Measurements from ENCODE around the gene NGFR. TPM values are rescaled to one million over a fixed set of nuclear protein-coding genes. Genes with fewer than 3 reads are reported as not detected.

NGFR gene
- total and polyA plus RNA-seq, 2 experiments from 2014 or later: 16.5 to 27.0 TPM

GRCh38 chr17:49506282-49506681 lies 11.2 kb downstream of the NGFR start:
- no peaks in the 10 kb centered on the region for H3K9me3 ChIP-seq (ENCODE audit: low read depth)
- no peak for TF ChIP-seq CTCF (IDR thresholded peaks at IDR 0.05; ENCODE audit: low read depth, low read length)
- no peaks in the 10 kb centered on the region for H3K27me3 ChIP-seq
- no peak overlapping the region for H3K4me3 ChIP-seq
- H3K27ac ChIP-seq: no peak overlapping the region
- DNase-seq (ENCODE audit: low read depth in 1 of 2, low spot score in 1 of 2): no peak
- H3K36me3 ChIP-seq: no peaks in the 10 kb centered on the region
- H3K4me1 ChIP-seq (ENCODE audit: low read depth): peaks cover 12% of the 10 kb centered on the region

GRCh38 chr17:49508061-49508865 lies 13.2 kb downstream of the NGFR start:
- no peaks in the 10 kb centered on the region for H3K4me1 ChIP-seq (ENCODE audit: low read depth)
- H3K27me3 ChIP-seq: no peaks in the 10 kb centered on the region
- no peaks in the 10 kb centered on the region for H3K9me3 ChIP-seq (ENCODE audit: low read depth)
- DNase-seq (ENCODE audit: low read depth in 1 of 2, low spot score in 1 of 2): peak in 1 of 2 donors; percentile 57
- TF ChIP-seq CTCF (IDR thresholded peaks at IDR 0.05; ENCODE audit: low read depth, low read length): no peak
- H3K36me3 ChIP-seq: no peaks in the 10 kb centered on the region
- H3K4me3 ChIP-seq: no peak overlapping the region
- no peak overlapping the region for H3K27ac ChIP-seq

- no peak overlapping the region for H3K4me3 ChIP-seq
- no peaks in the 10 kb centered on the region for H3K36me3 ChIP-seq
- no peaks in the 10 kb centered on the region for H3K4me1 ChIP-seq (ENCODE audit: low read depth)
- TF ChIP-seq CTCF (IDR thresholded peaks at IDR 0.05; ENCODE audit: low read depth, low read length): no peak
- H3K27ac ChIP-seq: no peak overlapping the region
- no peak for DNase-seq (ENCODE audit: low read depth in 1 of 2, low spot score in 1 of 2)
- H3K9me3 ChIP-seq (ENCODE audit: low read depth): no peaks in the 10 kb centered on the region
- H3K27me3 ChIP-seq: no peaks in the 10 kb centered on the region
Measured at GRCh38 chr17:49508866-49509587, 13.9 kb downstream of the NGFR start.

GRCh38 chr17:49509588-49509917 lies 14.5 kb downstream of the NGFR start:
- no peak overlapping the region for H3K4me3 ChIP-seq
- peaks cover 3% of the 10 kb centered on the region for H3K4me1 ChIP-seq (ENCODE audit: low read depth)
- H3K36me3 ChIP-seq: no peaks in the 10 kb centered on the region
- no peaks in the 10 kb centered on the region for H3K27me3 ChIP-seq
- no peak overlapping the region for H3K27ac ChIP-seq
- no peak for TF ChIP-seq CTCF (IDR thresholded peaks at IDR 0.05; ENCODE audit: low read depth, low read length)
- no peak for DNase-seq (ENCODE audit: low read depth in 1 of 2, low spot score in 1 of 2)
- no peaks in the 10 kb centered on the region for H3K9me3 ChIP-seq (ENCODE audit: low read depth)

- Histone ChIP-seq H3K27ac (no peak overlapping the region), H3K4me3 (no peak overlapping the region), H3K36me3 (no peaks in the 10 kb centered on the region), H3K4me1 (ENCODE audit: low read depth) (peaks cover 8% of the 10 kb centered on the region), H3K27me3 (no peaks in the 10 kb centered on the region), H3K9me3 (ENCODE audit: low read depth) (no peaks in the 10 kb centered on the region)
- DNase-seq (ENCODE audit: low read depth in 1 of 2, low spot score in 1 of 2): no peak
- no peak for TF ChIP-seq CTCF (IDR thresholded peaks at IDR 0.05; ENCODE audit: low read depth, low read length)
Measured at GRCh38 chr17:49510059-49510719, 15.1 kb downstream of the NGFR start.
